ENCODE data around the gene IL26.

DNA sequence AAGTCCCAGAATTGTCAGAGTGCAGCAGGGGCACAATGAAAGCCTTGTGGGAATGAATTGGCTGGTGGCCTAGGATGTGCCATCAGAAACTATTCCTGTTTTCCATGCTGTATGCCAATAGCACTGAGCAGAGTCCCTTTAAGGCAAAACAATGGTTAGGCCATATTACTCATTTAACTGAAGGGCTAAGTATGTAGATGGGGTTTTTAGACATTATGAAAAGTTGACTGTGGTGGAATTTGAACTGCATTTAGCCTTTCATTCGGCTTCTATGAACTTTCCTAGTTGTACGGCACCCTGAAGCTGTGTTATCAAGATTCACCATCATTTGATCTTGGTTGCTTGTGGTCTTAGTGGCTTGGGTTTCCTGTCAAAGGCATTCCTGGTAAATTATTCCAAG, 24.8 kb downstream of the IL26 start:
- TF ChIP-seq, protein P1, sequence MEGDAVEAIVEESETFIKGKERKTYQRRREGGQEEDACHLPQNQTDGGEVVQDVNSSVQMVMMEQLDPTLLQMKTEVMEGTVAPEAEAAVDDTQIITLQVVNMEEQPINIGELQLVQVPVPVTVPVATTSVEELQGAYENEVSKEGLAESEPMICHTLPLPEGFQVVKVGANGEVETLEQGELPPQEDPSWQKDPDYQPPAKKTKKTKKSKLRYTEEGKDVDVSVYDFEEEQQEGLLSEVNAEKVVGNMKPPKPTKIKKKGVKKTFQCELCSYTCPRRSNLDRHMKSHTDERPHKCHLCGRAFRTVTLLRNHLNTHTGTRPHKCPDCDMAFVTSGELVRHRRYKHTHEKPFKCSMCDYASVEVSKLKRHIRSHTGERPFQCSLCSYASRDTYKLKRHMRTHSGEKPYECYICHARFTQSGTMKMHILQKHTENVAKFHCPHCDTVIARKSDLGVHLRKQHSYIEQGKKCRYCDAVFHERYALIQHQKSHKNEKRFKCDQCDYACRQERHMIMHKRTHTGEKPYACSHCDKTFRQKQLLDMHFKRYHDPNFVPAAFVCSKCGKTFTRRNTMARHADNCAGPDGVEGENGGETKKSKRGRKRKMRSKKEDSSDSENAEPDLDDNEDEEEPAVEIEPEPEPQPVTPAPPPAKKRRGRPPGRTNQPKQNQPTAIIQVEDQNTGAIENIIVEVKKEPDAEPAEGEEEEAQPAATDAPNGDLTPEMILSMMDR (IDR thresholded peaks at IDR 0.05) = no peak
- no peak for TF ChIP-seq POLR2A (IDR thresholded peaks at IDR 0.05)
